Neural crest cell (in vitro differentiated cells): ENCODE data around the gene DEFB132. TPM values are rescaled to one million over a fixed set of nuclear protein-coding genes. Genes with fewer than 3 reads are reported as not detected.

Experiments
- DNase-seq: peaks from one replicate; pipeline ENCODE4 v3.0.0; 2021; ENCODE audit warnings: low read depth, mixed read lengths, low spot score
- H3K27ac Mint-ChIP-seq: one replicate; pipeline ENCODE4 v1.8.0; 2021; ENCODE audit warnings: mild to moderate bottlenecking, mixed read lengths; ENCODE audit not compliant: unreplicated experiment
- H3K27me3 Mint-ChIP-seq: 2 replicates; pipeline ENCODE4 v1.8.0; 2021; ENCODE audit warnings: low read depth, mild to moderate bottlenecking, mixed read lengths
- H3K36me3 Mint-ChIP-seq: 2 replicates; pipeline ENCODE4 v1.8.0; 2021; ENCODE audit warnings: low read depth, mild to moderate bottlenecking, mixed read lengths
- H3K4me1 Mint-ChIP-seq: 2 replicates; pipeline ENCODE4 v1.8.0; 2021; ENCODE audit warnings: mixed read lengths
- H3K4me3 Mint-ChIP-seq: one replicate; pipeline ENCODE4 v1.8.0; 2021; ENCODE audit warnings: mild to moderate bottlenecking, mixed read lengths
- H3K9me3 Mint-ChIP-seq: 2 replicates; pipeline ENCODE4 v1.8.0; 2021; ENCODE audit warnings: mixed read lengths
- CTCF ChIP-seq: fragments of 200-600 bp; sonication (generic); conservative IDR thresholded peaks from 2 replicates; pipeline ENCODE4 v1.5.0; 2021; ENCODE audit warnings: antibody characterized with exemption, mild to moderate bottlenecking
- total RNA-seq: library from RNA; stranded (reverse); gene quantifications from 2 replicates; pipeline ENCODE4 v1.2.1, GENCODE V29; 2021

The DEFB132 gene
- total RNA-seq, 1 donor from 2014 or later: not detected

DNA sequence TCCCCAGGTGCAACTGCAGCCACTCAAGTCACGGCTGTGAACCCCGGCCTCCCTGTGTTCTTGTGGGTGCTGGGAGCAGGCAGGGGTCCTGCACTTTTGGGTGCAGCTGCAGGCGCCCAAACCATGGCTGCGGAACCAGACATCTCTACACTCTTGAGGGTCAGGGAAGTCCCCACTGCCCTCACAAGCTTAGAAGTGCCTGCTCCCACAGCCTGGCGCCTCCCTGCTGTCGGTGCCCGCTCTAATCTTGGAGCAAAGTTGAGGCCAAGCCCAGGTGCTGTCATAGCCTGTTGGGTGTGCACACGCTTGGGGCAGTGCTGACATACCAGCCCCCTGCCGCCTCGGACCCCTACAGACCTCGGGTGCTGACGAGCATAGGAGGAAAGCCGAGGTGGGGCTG lies 6.2 kb downstream of the DEFB132 start:
- Mint-ChIP-seq H3K9me3 (no peaks in the 10 kb centered on the region), H3K27me3 (peaks cover 39% of the 10 kb centered on the region), H3K4me1 (peaks cover 11% of the 10 kb centered on the region), H3K36me3 (no peaks in the 10 kb centered on the region), H3K4me3 (no peak overlapping the region), H3K27ac (no peak overlapping the region)
- no peak for TF ChIP-seq CTCF
- DNase-seq: no peak

- H3K4me1 Mint-ChIP-seq: peaks cover 11% of the 10 kb centered on the region
- TF ChIP-seq CTCF: peak; percentile 99
- H3K9me3 Mint-ChIP-seq: no peaks in the 10 kb centered on the region
- H3K27ac Mint-ChIP-seq: peak overlapping the region; percentile 91
- peaks cover 23% of the 10 kb centered on the region for H3K27me3 Mint-ChIP-seq
- H3K4me3 Mint-ChIP-seq: peak overlapping the region; percentile 79
- DNase-seq: peak; percentile 97
- no peaks in the 10 kb centered on the region for H3K36me3 Mint-ChIP-seq
These were observed 9.4 kb downstream of the DEFB132 start for GRCh38 chr20:266596-267562.

GRCh38 chr20:270517-270916 lies 13.0 kb downstream of the DEFB132 start:
- no peak for TF ChIP-seq CTCF
- H3K36me3 Mint-ChIP-seq: peaks cover 5% of the 10 kb centered on the region
- peaks cover 11% of the 10 kb centered on the region for H3K4me1 Mint-ChIP-seq
- H3K9me3 Mint-ChIP-seq: no peaks in the 10 kb centered on the region
- no peak for DNase-seq
- no peak overlapping the region for H3K4me3 Mint-ChIP-seq
- H3K27ac Mint-ChIP-seq: no peak overlapping the region
- peaks cover 14% of the 10 kb centered on the region for H3K27me3 Mint-ChIP-seq

DNA sequence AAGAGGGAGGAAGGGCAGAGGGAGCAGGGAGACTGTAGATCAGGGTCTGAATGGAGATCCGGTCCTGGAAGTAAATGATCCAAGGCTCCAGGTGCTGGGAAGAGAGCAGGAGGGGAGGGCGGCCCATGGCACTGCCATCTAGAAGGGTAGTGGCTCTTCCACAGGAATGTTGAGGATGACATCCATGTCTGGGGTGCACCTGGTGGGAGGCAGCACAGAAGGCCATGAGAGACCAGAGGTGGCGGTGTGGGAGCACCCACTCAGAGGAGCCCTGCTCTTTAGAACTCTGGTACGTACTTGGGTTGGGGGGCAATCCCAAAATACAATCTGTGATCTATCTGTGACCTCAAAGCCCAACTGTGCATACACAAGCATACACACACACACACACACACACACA lies 13.5 kb downstream of the DEFB132 start:
- no peaks in the 10 kb centered on the region for H3K9me3 Mint-ChIP-seq
- H3K4me3 Mint-ChIP-seq: no peak overlapping the region
- TF ChIP-seq CTCF: no peak
- peaks cover 8% of the 10 kb centered on the region for H3K36me3 Mint-ChIP-seq
- H3K27ac Mint-ChIP-seq: no peak overlapping the region
- peaks cover 11% of the 10 kb centered on the region for H3K27me3 Mint-ChIP-seq
- DNase-seq: no peak
- peaks cover 11% of the 10 kb centered on the region for H3K4me1 Mint-ChIP-seq

GRCh38 chr20:271528-271927 lies 14.0 kb downstream of the DEFB132 start:
- peaks cover 12% of the 10 kb centered on the region for H3K36me3 Mint-ChIP-seq
- H3K27me3 Mint-ChIP-seq: peaks cover 7% of the 10 kb centered on the region
- no peak for TF ChIP-seq CTCF
- no peak overlapping the region for H3K27ac Mint-ChIP-seq
- no peaks in the 10 kb centered on the region for H3K9me3 Mint-ChIP-seq
- peaks cover 8% of the 10 kb centered on the region for H3K4me1 Mint-ChIP-seq
- H3K4me3 Mint-ChIP-seq: no peak overlapping the region
- no peak for DNase-seq
